Upper lobe of right lung (tissue), 1 donor: ENCODE data around the gene TRIP10. TPM values are rescaled to one million over a fixed set of nuclear protein-coding genes. Genes with fewer than 3 reads are reported as not detected.
A peak's percentile ranks its signal among the peaks of the same experiment; 100 is the strongest.

ENCODE experiments used
- ATAC-seq: fragments of 200-7000 bp; cut with Tn5 transposase; one replicate; pipeline ENCODE4 v1.9.1; 2020; ENCODE audit warnings: mild to moderate bottlenecking, moderate library complexity
- DNase-seq: peaks from one replicate; pipeline ENCODE4 v3.0.0-alpha.2; 2020
- H3K27ac ChIP-seq: fragments of 200-600 bp; one replicate; pipeline ENCODE4 v1.8.0; 2022
- H3K27me3 ChIP-seq: fragments of 200-600 bp; one replicate; pipeline ENCODE4 v1.8.0; 2022; ENCODE audit warnings: mild to moderate bottlenecking
- H3K36me3 ChIP-seq: fragments of 200-600 bp; one replicate; pipeline ENCODE4 v1.8.0; 2022
- H3K4me1 ChIP-seq: fragments of 200-600 bp; one replicate; pipeline ENCODE4 v1.8.0; 2022
- H3K4me3 ChIP-seq: fragments of 200-600 bp; one replicate; pipeline ENCODE4 v1.8.0; 2022; ENCODE audit warnings: mild to moderate bottlenecking
- H3K9me3 ChIP-seq: fragments of 200-600 bp; one replicate; pipeline ENCODE4 v1.8.0; 2022
- CTCF ChIP-seq: fragments of 200-600 bp; IDR thresholded peaks from one replicate; pipeline ENCODE4 v1.8.0; 2022; ENCODE audit warnings: antibody characterized with exemption
- intact Hi-C: fragments of 100-400 bp; cut with DNase I; formaldehyde crosslinking; loops from one replicate; pipeline ENCODE4 v1.11.0; 2022
- total RNA-seq: library from RNA; stranded (reverse); fragmentation: NEBNext Ultra II Directional; extraction: Animal tissue kit (Norgen Biotek cat#: 25700); gene quantifications from one replicate; pipeline ENCODE4 v1.2.1, GENCODE V29; 2021
- donor health status: DM: no; HTN: yes; CAD: no; lungs with severe emphysema.

The TRIP10 gene
- total RNA-seq, 1 donor from 2014 or later, result 88.1 TPM

- intact Hi-C loops, result no loop called here
- H3K27ac ChIP-seq, result peak overlapping the region; percentile 77
- DNase-seq (no peak), ATAC-seq (no peak)
- no peak for TF ChIP-seq CTCF
- no peak overlapping the region for H3K4me3 ChIP-seq
- H3K9me3 ChIP-seq, result no peaks in the 10 kb centered on the region
- H3K4me1 ChIP-seq, result peaks cover 40% of the 10 kb centered on the region
- no peaks in the 10 kb centered on the region for H3K36me3 ChIP-seq
- H3K27me3 ChIP-seq, result no peaks in the 10 kb centered on the region
Measured at GRCh38 chr19:6723738-6724137, 15.7 kb upstream of the TRIP10 start.

- Histone ChIP-seq H3K36me3 (no peaks in the 10 kb centered on the region), H3K27ac (peak overlapping the region; percentile 77), H3K4me1 (peaks cover 42% of the 10 kb centered on the region), H3K9me3 (no peaks in the 10 kb centered on the region), H3K4me3 (no peak overlapping the region), H3K27me3 (no peaks in the 10 kb centered on the region)
- intact Hi-C loops, result no loop called here
- DNase-seq, result no peak
- no peak for TF ChIP-seq CTCF
- no peak for ATAC-seq
Measured at GRCh38 chr19:6724631-6725492, 14.6 kb upstream of the TRIP10 start.

GRCh38 chr19:6725513-6726231, 13.8 kb upstream of the TRIP10 start:
- Histone ChIP-seq H3K27me3 (no peaks in the 10 kb centered on the region), H3K36me3 (no peaks in the 10 kb centered on the region), H3K27ac (no peak overlapping the region), H3K4me1 (peaks cover 40% of the 10 kb centered on the region), H3K9me3 (no peaks in the 10 kb centered on the region), H3K4me3 (no peak overlapping the region)
- DNase-seq, result no peak
- TF ChIP-seq CTCF, result no peak
- intact Hi-C loops, result no loop called here
- ATAC-seq, result no peak

- H3K4me1 ChIP-seq, result peaks cover 15% of the 10 kb centered on the region
- H3K36me3 ChIP-seq, result peaks cover 12% of the 10 kb centered on the region
- H3K27me3 ChIP-seq, result no peaks in the 10 kb centered on the region
- DNase-seq, result peak; percentile 79
- no peak for TF ChIP-seq CTCF
- intact Hi-C loops, result no loop called here
- H3K27ac ChIP-seq, result peak overlapping the region; percentile 55
- H3K4me3 ChIP-seq, result no peak overlapping the region
- no peaks in the 10 kb centered on the region for H3K9me3 ChIP-seq
- peak; percentile 46 for ATAC-seq
Measured at GRCh38 chr19:6728346-6728745, 11.1 kb upstream of the TRIP10 start.

- H3K27me3 ChIP-seq, result no peaks in the 10 kb centered on the region
- ATAC-seq (no peak), DNase-seq (no peak)
- intact Hi-C loops, result no loop called here
- H3K4me3 ChIP-seq, result peak overlapping the region; percentile 44
- peaks cover 12% of the 10 kb centered on the region for H3K36me3 ChIP-seq
- TF ChIP-seq CTCF, result no peak
- H3K4me1 ChIP-seq, result peaks cover 10% of the 10 kb centered on the region
- peak overlapping the region; percentile 70 for H3K27ac ChIP-seq
- no peaks in the 10 kb centered on the region for H3K9me3 ChIP-seq
Measured at GRCh38 chr19:6729573-6730152, 9.8 kb upstream of the TRIP10 start.
